NCI-H446 (cell line): ENCODE data around the gene SMYD3.
"Not testable (repeated sequence)": the region's sequence is repeated elsewhere in the genome, so short reads cannot be mapped to it uniquely, and the experiment has no call there.

Experiments
- DNase-seq, 2 experiments: peaks; one replicate each; lab custom pipeline; 2025; lab: John Stamatoyannopoulos, UW

The SMYD3 gene

GRCh38 chr1:246024118-246024517, 483.0 kb downstream of the SMYD3 start:
- DNase-seq = not testable (repeated sequence)

DNA sequence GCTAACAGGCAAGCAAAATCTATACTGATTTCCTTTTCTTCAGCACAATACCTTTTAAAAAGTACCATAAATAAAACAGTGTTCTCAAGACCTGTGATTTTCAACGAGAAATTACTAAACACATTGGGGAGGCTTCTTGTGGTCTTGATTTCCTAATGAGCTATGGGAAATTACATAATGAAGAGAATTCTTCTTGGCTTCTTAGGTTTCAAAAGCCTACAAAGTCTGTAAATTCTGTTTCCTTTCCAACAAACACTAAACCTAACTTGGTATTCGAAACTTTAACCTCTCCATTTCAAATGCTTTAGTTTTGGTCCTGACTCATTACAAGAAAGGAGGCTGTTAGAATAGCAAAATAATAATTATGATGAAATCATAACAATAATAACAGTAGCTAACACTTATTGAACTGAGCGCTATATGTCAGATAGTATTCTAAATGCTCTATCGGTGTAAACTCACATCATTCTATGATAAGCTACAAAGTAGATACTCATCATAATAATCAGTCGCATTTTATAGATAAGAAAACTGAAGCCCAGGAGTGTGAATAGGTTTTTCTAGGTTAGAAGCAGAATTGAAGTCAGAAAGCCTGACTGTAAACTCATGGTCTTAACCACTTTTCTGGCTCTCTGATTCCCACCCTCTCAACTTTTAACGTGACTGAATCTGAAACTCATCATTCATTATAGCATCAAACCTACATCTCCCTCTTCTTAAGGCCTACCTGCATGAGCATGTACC, 486.7 kb downstream of the SMYD3 start:
- DNase-seq = no peak

GRCh38 chr1:246018146-246018545, 488.9 kb downstream of the SMYD3 start:
- no peak for DNase-seq

GRCh38 chr1:246012341-246012740, 494.7 kb downstream of the SMYD3 start:
- DNase-seq = peak in 1 of 2 experiments; percentile 58

DNA sequence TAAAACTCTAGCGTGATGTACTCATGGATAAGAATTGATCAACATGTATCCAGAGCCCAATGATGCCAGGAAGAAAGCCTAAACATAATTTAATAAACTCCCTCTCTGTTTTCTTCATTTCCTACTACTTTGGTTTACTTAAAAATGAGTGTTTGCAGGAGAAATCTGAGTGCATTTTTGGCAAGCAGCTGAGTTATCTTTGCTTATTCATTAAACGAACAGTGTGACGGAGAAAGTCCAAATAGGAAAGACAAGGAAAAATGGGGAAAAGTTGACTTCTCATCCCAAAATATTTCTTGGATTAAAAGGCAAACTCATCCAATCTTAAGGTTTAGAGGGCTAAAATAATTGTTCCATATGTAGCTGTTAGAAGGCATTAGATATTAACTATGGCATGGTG, 496.7 kb downstream of the SMYD3 start:
- no peak for DNase-seq

DNA sequence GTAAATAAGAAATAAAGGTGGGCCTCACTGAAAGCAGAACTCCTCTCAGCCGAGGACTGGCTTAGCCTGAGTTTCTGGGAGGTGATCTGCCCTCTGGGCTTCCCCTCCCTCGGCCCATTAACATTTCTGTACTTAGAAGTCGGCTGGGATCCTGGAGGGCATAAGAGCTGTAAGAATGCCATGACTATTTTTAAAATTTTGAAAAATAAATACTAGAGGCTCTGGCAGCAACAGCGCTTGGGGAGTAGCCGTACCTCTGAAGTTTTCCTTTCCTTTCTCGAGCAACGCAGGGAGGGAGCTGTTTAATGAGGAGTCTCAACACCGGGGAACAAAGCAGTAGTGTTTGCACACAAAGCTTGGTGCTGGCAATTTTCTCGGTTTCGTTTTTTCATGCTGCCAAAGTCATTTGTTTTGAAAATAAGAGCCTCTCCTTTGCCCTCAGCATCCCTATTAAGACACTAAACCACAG, 498.7 kb downstream of the SMYD3 start:
- DNase-seq = no peak

DNA sequence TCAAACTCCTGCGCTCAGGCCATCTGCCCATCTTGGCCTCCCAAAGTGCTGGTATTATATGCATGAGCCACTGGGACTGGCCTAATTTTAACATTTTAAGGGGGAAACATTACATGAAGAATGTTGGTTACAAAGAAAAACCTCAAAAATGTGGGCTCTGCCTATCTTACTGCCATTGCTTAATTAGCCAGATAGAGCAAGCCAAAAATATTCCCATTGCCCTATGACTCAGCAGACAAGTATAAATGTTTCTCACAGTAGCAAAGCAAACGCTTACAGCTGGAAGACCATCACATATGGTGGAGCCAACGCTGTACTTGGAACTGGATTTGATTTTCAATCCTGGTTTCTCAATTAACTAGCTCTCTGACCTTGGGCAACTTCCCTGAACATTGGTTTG, 502.0 kb downstream of the SMYD3 start:
- peak; percentile 17 to 40 for DNase-seq

- DNase-seq = no peak
Measured at GRCh38 chr1:246004301-246004700, 502.8 kb downstream of the SMYD3 start.

- DNase-seq = no peak
Measured at GRCh38 chr1:246003442-246003730, 503.7 kb downstream of the SMYD3 start.

DNA sequence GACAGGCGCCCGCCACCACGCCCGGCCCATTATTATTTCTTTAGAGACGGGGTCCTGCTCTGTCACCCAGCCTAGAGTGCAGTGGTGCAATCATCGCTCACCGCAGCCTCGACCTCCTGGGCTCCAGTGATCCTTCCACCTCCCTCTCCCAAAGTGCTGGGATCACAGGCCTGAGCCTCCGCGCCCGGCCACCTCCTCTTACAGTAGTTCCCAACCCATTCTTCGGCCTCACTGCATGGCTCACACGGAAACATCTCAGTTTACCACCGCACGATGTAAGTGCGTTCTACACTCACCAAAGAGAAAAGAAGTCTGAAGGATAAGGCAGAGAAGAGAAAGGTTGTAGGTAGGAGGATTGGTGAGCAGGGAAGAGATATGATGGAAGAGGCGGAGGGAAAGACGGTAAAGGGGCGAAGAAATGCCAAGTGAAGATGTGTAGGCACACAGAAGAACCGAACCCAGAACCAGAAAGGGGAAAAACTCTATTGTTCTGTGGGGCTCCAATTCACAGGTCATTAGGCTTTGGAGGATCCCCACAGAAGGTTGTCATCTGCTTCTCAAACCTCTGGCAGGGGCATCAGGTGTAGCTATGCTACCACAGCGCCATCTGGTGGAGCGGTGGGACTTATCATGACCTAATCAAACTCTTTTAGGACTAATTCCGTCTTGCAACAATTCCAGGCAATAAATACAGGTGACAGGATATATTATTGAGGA, 504.2 kb downstream of the SMYD3 start:
- peak; percentile 71 to 89 for DNase-seq

DNA sequence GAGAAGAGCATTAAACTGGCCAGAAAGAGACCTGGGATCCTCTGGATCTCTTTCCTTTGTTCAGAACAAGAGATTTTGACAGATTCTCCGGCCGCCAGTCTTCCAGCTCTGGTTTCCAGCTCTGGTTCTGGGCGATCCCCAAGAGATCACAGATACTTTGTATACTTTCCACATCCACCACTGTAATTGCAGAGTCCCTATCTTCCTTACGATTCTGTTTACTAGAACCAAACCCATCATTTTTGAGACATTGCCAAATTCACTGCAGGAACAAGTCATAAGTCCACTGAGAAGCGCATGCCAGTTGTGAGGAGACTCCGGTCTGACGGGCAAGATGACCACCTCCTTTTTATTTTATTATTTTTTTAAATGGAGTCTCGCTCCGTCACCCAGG, 505.2 kb downstream of the SMYD3 start:
- DNase-seq = peak in 1 of 2 experiments; percentile 57

DNA sequence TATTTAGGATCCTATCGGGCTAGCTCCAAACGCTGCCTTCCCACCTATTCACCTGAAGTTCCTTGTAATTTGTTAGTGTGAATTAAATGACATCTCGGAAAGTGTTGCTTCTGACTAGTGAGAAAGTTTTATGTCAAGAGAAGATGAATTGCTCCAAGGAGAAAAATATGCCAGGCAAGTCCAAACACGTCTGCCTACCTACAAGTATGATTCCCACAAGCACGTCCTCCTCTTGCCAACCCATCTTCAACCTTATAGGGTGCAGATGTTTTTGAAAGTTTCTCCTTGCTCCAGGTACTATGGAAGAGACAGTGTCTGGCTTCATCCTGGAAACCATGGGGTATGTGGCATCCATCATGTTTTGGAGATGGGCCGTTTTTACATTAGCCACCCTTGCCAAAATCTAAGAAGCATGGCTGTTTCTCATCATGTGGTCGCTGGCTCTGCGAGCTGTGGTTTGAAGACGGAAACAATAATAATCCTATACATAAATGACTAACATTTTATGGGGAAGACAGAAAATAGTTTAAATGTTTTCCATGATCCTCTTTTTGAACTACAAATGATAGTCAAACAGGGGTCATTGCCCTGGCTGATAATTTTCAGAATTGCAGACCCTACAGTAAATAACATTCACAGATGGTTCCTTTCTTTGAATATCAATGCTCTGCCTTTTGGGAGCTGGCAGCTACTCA, 505.8 kb downstream of the SMYD3 start:
- DNase-seq = peak in 1 of 2 experiments; percentile 57

DNA sequence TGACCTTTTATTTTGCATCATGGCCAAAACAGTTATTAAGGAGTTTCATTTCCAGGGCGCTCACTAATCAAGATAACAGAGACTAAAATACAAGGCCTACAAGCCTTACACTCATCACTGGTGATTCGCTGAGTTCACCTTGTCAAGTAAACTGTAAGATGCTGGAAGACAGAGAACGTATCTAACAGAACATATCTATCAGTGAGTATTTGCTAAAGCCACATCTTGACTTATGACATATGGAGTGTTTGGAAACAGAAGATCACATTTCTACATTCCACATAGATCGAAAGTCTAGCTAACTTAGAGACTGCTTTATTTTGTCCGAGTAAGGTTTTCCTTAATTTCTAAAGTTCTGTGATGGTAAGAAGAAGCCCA, 506.5 kb downstream of the SMYD3 start:
- DNase-seq = no peak

- DNase-seq = no peak
Measured at GRCh38 chr1:245999697-246000637, 507.1 kb downstream of the SMYD3 start.

GRCh38 chr1:245997471-245998258, 509.4 kb downstream of the SMYD3 start:
- DNase-seq = peak in 1 of 2 experiments; percentile 34

DNA sequence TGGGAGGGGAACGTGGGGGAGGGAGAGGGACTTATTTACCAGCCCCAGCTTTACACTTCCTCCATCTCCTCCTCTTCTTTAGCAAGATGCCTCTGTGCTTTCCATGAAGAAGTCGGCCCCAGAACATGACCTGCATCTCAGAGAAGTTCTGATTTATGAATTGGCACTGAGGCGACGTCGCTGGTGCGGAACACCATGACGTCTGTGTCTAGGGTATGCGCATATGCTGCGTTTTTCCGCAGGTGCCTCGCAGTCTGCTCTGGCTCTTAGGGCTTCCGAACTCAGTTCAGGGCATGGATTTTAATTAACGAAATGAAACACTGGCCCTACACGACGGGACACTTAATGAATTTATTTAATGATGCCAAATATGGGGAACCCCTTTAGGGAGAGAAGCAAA, 510.3 kb downstream of the SMYD3 start:
- DNase-seq = peak in 1 of 2 experiments; percentile 45

DNA sequence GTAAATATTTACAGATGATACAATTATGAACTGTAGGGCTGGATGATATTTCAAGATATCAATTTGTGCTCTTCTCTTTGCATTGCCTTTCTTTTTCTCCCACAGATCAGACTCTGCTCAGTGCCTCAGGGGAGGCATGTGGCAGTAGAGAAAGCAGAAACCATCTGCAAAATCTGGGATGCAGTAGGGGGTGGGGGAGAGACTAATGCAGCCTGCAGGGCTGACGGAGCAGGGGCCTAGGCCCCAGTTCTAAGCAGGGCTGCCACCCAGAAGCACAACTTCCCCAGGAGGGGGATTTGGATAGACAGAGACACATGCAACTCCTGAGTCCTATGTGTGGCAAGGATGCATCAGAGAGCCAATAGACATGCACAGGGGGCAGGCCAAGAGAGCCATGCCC, 511.6 kb downstream of the SMYD3 start:
- DNase-seq = peak in 1 of 2 experiments; percentile 12

DNA sequence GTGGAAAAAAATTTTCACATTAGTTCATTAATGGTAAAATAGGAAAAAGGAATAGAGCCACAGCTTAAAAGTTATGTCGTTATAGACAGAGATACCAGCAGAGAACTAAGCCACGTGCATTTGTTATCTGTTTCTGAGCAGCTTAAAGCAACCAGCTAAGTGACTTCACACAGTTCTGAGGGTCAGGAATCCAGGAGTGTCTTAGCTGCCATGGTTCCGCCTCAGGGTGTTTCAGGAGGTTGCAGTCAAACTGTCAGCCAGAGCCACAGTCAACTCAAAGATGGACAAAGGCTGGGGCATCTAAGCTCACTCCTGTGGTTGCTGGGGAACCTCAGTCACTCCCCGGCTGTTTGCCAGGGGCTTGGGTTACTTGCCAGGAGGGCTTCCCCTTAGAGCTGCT, 515.8 kb downstream of the SMYD3 start:
- no peak for DNase-seq

GRCh38 chr1:245990315-245991022, 516.6 kb downstream of the SMYD3 start:
- no peak for DNase-seq

DNA sequence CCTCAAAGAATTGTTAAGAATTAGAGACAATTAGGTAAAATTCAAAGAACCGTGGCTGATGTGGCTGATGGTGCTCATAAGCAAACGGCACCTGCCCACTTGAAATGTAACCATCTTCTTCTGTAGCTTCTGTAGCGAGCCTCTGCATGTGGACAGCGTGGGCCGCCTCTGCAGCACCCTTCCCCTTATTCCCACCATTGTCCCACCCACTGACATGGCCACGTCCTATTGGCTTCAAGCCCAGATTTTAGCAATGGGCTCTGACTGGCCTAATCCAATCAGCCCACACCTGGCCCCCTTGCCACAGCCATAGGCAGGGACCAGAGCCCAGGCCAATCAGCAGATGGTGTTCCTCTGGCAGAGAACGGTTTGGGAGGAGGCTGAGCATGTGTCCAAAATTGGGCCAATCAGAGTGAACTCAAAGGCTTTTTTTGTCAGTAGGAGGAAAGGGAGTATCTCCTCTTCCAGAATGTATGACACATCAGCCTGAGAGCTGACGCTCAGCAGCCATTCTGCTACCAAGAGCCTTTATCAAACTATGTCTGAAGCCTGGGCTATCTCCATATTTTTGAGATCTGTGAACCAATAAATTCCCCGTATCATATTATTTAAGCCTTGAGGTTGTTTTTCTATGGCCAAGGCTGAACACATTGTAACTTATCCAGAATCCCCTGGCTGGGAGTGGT, 518.5 kb downstream of the SMYD3 start:
- DNase-seq = peak in 1 of 2 experiments; percentile 53
